VCaP (cell line): ENCODE results near the gene TYMP.

Source experiments
- H3K27ac ChIP-seq: fragments of 450-650 bp; 2 replicates; pipeline ENCODE4 v1.5.1; 2017
- TF ChIP-seq, protein P1 (sequence below): fragments of 450-650 bp; conservative IDR thresholded peaks from 2 replicates; pipeline ENCODE4 v1.5.1; 2017; ENCODE audit warnings: mild to moderate bottlenecking, moderate library complexity

Gene TYMP

DNA sequence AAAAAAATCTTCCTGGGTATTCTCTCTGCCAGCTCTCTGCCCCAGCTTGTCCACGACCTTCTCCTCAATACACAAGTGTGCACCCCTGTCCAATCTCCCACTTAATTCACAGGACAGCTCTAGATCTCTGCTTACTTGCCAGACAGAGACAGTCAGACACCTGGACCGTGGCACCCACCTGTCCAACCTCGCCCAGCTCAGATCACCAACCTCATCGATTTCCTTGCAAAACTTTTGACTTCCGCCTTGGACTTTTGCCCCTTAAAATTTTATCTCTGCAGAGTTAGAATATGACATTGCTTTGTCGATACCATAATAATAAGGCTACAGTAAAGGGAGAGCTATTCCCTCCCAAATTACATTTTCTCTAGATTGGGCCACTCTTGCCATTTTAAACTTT lies 32.7 kb downstream of the TYMP start:
- TF ChIP-seq, protein P1, sequence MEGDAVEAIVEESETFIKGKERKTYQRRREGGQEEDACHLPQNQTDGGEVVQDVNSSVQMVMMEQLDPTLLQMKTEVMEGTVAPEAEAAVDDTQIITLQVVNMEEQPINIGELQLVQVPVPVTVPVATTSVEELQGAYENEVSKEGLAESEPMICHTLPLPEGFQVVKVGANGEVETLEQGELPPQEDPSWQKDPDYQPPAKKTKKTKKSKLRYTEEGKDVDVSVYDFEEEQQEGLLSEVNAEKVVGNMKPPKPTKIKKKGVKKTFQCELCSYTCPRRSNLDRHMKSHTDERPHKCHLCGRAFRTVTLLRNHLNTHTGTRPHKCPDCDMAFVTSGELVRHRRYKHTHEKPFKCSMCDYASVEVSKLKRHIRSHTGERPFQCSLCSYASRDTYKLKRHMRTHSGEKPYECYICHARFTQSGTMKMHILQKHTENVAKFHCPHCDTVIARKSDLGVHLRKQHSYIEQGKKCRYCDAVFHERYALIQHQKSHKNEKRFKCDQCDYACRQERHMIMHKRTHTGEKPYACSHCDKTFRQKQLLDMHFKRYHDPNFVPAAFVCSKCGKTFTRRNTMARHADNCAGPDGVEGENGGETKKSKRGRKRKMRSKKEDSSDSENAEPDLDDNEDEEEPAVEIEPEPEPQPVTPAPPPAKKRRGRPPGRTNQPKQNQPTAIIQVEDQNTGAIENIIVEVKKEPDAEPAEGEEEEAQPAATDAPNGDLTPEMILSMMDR = no peak
- no peak overlapping the region for H3K27ac ChIP-seq

DNA sequence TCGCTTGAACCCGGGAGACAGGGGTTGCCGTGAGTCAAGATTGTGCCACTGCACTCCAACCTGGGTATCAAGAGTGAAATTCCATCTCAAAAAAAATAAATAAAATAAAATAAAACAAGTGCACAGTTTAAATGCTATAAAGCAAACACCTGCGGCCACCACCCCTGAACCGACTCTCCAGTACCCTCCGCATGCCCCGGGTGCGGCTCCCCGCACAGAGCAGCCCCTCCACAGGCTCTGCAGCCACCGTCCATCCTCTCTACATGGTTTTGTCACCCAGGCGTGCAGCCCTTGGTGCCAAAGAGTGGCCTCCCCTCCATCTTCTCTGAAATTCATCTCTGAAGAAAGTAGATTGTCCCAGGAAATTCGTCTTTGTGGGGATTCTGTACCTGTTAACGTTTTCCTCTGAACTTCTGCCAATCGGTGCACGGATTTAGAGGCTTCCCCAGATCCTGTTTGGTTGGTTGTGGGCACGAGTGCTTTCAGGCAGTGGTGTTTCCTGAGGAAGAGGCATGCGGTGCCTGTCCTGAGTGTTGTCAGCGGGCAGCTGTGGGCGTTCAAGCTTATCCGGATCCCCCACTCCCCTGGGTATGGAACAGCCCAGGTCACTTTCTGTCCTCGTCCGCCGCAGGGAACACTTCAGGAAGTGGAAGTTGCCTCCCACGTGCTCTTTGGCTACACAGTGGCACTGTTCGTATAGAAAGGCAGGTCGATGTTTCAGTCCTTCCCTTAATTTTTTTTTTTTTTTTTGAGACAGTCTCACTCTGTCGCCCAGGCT lies 39.1 kb downstream of the TYMP start:
- TF ChIP-seq, protein P1 = no peak
- 0 out of 2 replicates have a peak overlapping the region, but pooled peaks have one; percentile 11 for H3K27ac ChIP-seq

DNA sequence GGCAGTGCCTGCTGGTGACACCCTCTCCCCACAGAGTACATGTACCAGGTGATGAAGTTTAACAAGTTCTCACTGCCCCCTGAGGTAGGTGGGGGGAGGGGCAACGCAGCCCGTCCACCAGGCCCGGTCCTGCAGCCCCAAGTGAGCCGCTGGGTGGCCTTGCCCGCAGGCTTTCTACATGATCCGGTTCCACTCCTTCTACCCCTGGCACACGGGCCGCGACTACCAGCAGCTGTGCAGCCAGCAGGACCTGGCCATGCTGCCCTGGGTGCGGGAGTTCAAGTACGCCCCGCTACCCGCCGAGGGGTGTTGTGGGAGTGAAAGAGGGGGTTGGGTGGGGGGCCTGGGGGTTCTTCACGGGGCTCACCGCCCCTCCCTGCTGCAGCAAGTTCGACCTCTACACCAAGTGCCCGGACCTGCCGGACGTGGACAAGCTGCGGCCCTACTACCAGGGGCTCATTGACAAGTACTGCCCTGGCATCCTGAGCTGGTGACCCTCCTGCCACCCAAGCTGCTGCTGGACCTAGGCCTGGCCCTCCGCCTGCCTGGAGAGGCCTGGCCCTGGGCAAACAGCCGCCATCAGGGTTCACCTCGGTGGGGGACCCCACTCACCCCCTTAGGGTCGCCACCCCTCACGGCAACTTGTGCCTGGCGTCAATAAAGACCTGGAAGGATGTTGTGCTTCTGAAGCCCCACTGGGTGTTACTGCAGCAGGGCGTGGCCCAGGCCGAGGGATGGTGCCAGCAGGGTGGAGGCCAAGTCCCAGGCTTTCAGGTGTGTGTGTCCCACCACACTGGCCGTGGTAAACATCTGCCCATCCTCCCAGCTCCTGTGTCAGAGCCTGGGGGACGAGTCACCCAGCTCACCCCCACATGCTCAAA lies 40.2 kb downstream of the TYMP start:
- no peak overlapping the region for H3K27ac ChIP-seq
- TF ChIP-seq, protein P1 = no peak

DNA sequence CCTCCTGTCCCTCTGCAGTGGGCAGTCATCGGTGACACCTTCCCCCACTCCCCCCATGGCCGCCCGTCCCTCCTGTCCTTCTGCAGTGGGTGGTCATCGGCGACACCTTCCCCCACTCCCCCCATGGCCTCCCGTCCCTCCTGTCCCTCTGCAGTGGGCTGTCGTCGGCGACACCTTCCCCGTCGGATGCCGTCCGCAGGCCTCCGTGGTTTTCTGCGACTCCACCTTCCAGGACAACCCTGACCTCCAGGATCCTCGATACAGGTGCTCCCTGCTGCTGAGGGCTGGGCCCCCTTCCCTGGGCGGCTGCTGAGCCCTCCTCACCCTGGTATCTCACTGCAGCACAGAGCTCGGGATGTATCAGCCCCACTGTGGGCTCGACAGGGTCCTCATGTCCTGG lies 40.9 kb downstream of the TYMP start:
- TF ChIP-seq, protein P1 = no peak
- H3K27ac ChIP-seq = no peak overlapping the region

DNA sequence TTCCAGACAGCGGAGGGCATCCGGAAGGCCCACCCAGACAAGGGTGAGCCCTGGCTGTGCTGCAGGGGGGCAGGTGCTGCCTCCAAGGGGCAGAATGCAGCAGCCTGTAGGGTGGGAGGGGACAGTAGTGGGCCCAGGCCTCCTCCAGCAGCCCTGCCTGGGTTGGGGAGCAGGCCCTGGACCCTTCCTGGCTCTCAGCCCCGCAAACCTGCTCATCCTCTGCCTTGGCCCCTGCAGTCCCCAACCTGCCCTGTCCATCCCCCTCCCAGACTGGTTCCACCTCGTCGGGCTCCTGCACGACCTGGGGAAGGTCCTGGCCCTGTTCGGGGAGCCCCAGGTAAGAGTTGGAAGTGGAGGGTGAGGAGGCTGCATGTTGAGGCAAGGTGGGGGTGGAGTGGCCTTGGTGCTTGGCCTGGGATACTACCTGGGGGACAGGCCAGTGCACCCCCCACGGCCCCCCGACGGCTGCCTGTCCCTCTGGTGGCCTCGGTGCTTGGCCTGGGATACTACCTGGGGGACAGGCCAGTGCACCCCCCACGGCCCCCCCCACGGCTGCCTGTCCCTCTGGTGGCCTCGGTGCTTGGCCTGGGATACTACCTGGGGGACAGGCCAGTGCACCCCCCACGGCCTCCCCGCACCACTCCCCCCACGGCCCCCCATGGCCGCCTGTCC lies 41.7 kb downstream of the TYMP start:
- TF ChIP-seq, protein P1 = no peak
- H3K27ac ChIP-seq = no peak overlapping the region

DNA sequence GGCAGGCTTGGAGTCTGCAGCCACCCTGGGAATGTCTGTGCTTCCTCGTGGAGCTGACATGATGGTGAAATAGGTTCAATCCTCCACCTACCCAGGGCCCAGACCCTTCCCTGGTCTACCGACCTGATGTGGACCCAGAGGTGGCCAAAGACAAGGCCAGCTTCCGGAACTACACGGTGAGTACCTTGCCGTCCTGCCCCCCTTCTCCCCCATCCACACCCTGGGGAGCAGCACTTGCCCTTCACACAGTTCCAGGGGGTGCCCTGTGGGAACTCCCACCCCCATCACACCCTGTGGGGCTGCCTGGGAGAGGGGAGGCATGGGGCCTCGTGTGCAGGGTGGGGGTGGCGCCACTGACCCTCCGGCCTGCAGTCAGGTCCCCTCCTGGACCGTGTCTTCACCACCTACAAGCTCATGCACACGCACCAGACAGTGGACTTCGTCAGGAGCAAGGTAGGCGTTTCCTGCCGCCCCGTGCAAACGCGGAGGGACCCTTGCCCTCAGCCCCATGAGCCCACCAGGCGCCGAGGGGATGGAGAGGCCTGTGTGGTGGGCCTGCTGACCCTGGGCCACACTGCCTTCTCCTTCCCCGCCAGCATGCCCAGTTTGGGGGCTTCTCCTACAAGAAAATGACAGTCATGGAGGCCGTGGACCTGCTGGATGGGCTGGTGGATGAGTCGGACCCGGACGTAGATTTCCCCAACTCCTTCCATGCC lies 42.4 kb downstream of the TYMP start:
- TF ChIP-seq, protein P1 = no peak

More for the DNA sequence above, 42.4 kb downstream of the TYMP start:
- H3K27ac ChIP-seq = no peak overlapping the region
